ENCODE measurements around the gene PDE8A.

- TF ChIP-seq CTCF (conservative IDR thresholded peaks at IDR 0.05 in 1 of 2, IDR thresholded peaks at IDR 0.05 in 1 of 2; ENCODE audit: extremely low read depth in 1 of 2, insufficient read depth in 1 of 2, low read depth in 1 of 2, low read length in 2 of 2) (no peak), EZH2 (IDR thresholded peaks at IDR 0.05; ENCODE audit: borderline replicate concordance, low read length) (no peak)
Observed at GRCh38 chr15:84981711-84982300, at the start of gene PDE8A.
